Endothelial cell of umbilical vein (primary cell): ENCODE data around the gene SGCD.

Experiments
- CTCF ChIP-seq, 2 donors: IDR thresholded peaks; 1 replicate in 1 of 2; 2 replicates in 1 of 2; pipeline ENCODE4 v1.5.1; 2011; ENCODE audit warnings: low read length in 2 of 2, mild to moderate bottlenecking in 2 of 2, moderate library complexity in 2 of 2, control low read depth in 1 of 2, inconsistent platforms in 1 of 2, low read depth in 1 of 2; ENCODE audit not compliant: insufficient read depth in 1 of 2; ENCODE audit errors: extremely low read depth in 1 of 2
- EZH2 ChIP-seq: IDR thresholded peaks from 2 replicates; pipeline ENCODE4 v1.6.1; 2012; ENCODE audit warnings: borderline replicate concordance, low read depth, mild to moderate bottlenecking, moderate library complexity, low read length, inconsistent platforms; ENCODE audit not compliant: severe bottlenecking
- FOS ChIP-seq: IDR thresholded peaks from 2 replicates; pipeline ENCODE4 v1.6.1; 2011; ENCODE audit warnings: mild to moderate bottlenecking, low read length, moderate library complexity, borderline replicate concordance; ENCODE audit not compliant: insufficient read depth
- JUN ChIP-seq: IDR thresholded peaks from 2 replicates; pipeline ENCODE4 v1.6.1; 2011; ENCODE audit warnings: borderline replicate concordance, low read depth; ENCODE audit not compliant: insufficient read length, insufficient read depth
- MYC ChIP-seq: IDR thresholded peaks from one replicate; pipeline ENCODE4 v1.6.1; 2011; ENCODE audit warnings: mild to moderate bottlenecking, low read depth, low read length
- POLR2A ChIP-seq: IDR thresholded peaks from 2 replicates; pipeline ENCODE4 v1.6.1; 2012; ENCODE audit warnings: low read depth, mild to moderate bottlenecking, control low read depth, low read length
- POLR2AphosphoS5 ChIP-seq: IDR thresholded peaks from 2 replicates; pipeline ENCODE4 v1.6.1; 2012; ENCODE audit warnings: low read depth, mild to moderate bottlenecking, control low read depth, low read length, moderate library complexity; ENCODE audit not compliant: insufficient read depth

- TF ChIP-seq CTCF (IDR thresholded peaks at IDR 0.05; ENCODE audit: extremely low read depth in 1 of 2, insufficient read depth in 1 of 2, low read depth in 1 of 2, low read length in 2 of 2) (no peak), EZH2 (no peak), POLR2A (no peak), JUN (no peak), POLR2AphosphoS5 (no peak), FOS (no peak), MYC (no peak)
Measured at GRCh38 chr5:156560002-156560401, 233.0 kb downstream of the SGCD start.
